ENCODE data around the gene ZBTB38. TPM values are rescaled to one million over a fixed set of nuclear protein-coding genes. Genes with fewer than 3 reads are reported as not detected.

The ZBTB38 gene
- total and polyA plus RNA-seq, 8 donors, result 5.7 to 46.8 (median 30.9) TPM

- FAIRE-seq, result no peak
- Histone ChIP-seq H3K9me3 (no peaks in the 10 kb centered on the region), H3K36me3 (no peaks in the 10 kb centered on the region), H3K27ac (no peak overlapping the region), H3K27me3 (no peaks in the 10 kb centered on the region), H3K4me1 (peaks cover 0 to 7% (median 0%) of the 10 kb centered on the region in 3 donors), H3K4me3 (no peak overlapping the region)
- no peak for DNase-seq
- TF ChIP-seq CTCF (IDR thresholded peaks at IDR 0.05), result no peak
- intact Hi-C loops (cut with DNase I), result no loop called here
- ATAC-seq, result no peak
Observed at GRCh38 chr3:141372656-141373055, 4.4 kb downstream of the ZBTB38 start.

- intact Hi-C loops (cut with DNase I), result no loop called here
- TF ChIP-seq CTCF (IDR thresholded peaks at IDR 0.05), result no peak
- DNase-seq, result no peak
- Histone ChIP-seq H3K36me3 (no peaks in the 10 kb centered on the region), H3K4me1 (peaks cover 0 to 4% (median 0%) of the 10 kb centered on the region in 3 donors), H3K27ac (no peak overlapping the region), H3K9me3 (no peaks in the 10 kb centered on the region), H3K27me3 (no peaks in the 10 kb centered on the region), H3K4me3 (no peak overlapping the region)
- no peak for ATAC-seq
- no peak for FAIRE-seq
Observed at GRCh38 chr3:141373232-141373631, 4.9 kb downstream of the ZBTB38 start.

GRCh38 chr3:141373768-141374526 lies 5.6 kb downstream of the ZBTB38 start:
- TF ChIP-seq CTCF (IDR thresholded peaks at IDR 0.05), result no peak
- FAIRE-seq, result no peak

GRCh38 chr3:141375381-141376301 lies 7.3 kb downstream of the ZBTB38 start:
- FAIRE-seq, result no peak
- H3K4me3 ChIP-seq, result no peak overlapping the region
- no peaks in the 10 kb centered on the region for H3K36me3 ChIP-seq
- no peak for TF ChIP-seq CTCF (IDR thresholded peaks at IDR 0.05)
- no peaks in the 10 kb centered on the region for H3K27me3 ChIP-seq
- intact Hi-C loops (cut with DNase I), result no loop called here
- ATAC-seq, result no peak
- no peak for DNase-seq
- no peak overlapping the region for H3K27ac ChIP-seq
- WGBS, 2 donors, result 85 to 93% methylated on average over 10 of the region's 10 CpGs
- no peaks in the 10 kb centered on the region for H3K4me1 ChIP-seq
- H3K9me3 ChIP-seq, result no peaks in the 10 kb centered on the region

More at GRCh38 chr3:141373768-141374526, 5.6 kb downstream of the ZBTB38 start:
- H3K36me3 ChIP-seq, result no peaks in the 10 kb centered on the region
- H3K4me3 ChIP-seq, result no peak overlapping the region
- H3K27me3 ChIP-seq, result no peaks in the 10 kb centered on the region
- WGBS, 2 donors, result 82 to 84% methylated on average over 7 of the region's 7 CpGs
- peaks cover 0 to 4% (median 0%) of the 10 kb centered on the region in 3 donors for H3K4me1 ChIP-seq
- DNase-seq (no peak), ATAC-seq (no peak)
- intact Hi-C loops (cut with DNase I), result no loop called here
- H3K9me3 ChIP-seq, result no peaks in the 10 kb centered on the region
- H3K27ac ChIP-seq, result no peak overlapping the region
